HepG2 (cell line): ENCODE data around the gene ZKSCAN1. TPM values are rescaled to one million over a fixed set of nuclear protein-coding genes. Genes with fewer than 3 reads are reported as not detected.
A peak's percentile ranks its signal among the peaks of the same experiment; 100 is the strongest.

ENCODE experiments used
- ATAC-seq: fragments of 200-7000 bp; cut with Tn5 transposase; 3 replicates; pipeline ENCODE4 v1.9.1; 2020; ENCODE audit warnings: mild to moderate bottlenecking, moderate library complexity
- BruUV-seq: library from RNA; stranded (reverse); fragments of 400-500 nt; replicated peaks from 2 replicates; lab custom pipeline; 2021; lab: Mats Ljungman, UMichigan
- CTCF ChIA-PET: fragments of 300-600 bp; formaldehyde crosslinking; extraction: SDS; loops from one replicate; lab custom pipeline; 2021; ENCODE audit warnings: low total read pairs, inconsistent platforms, low intra/inter-chr PET ratio; lab: Yijun Ruan, JAX
- POLR2A ChIA-PET: fragments of 350-600 bp; sonication (Branson Sonifier 250); formaldehyde crosslinking; loops from one replicate; lab custom pipeline; 2020; ENCODE audit warnings: antibody characterized with exemption, inconsistent platforms; lab: Yijun Ruan, JAX
- DNase-seq: peaks from one replicate; pipeline ENCODE4 v3.0.0-alpha.2; 2015; ENCODE audit warnings: low spot score
- FAIRE-seq: peaks from 3 replicates; lab custom pipeline; 2011; peaks lifted over from hg19 to GRCh38; lab: Jason Lieb, UNC
- H2AFZ ChIP-seq: one replicate; pipeline ENCODE4 v1.6.1; 2011; ENCODE audit warnings: low read length, inconsistent platforms
- H3K27ac ChIP-seq: fragments of 300-600 bp; 3 replicates; pipeline ENCODE4 v1.8.0; 2011; ENCODE audit warnings: mixed run types, mild to moderate bottlenecking, mixed read lengths, low read length, inconsistent platforms; ENCODE audit not compliant: insufficient read depth; ENCODE audit errors: extremely low read length
- H3K27me3 ChIP-seq, 2 experiments: fragments of 200-600 bp in 1 of 2; 2 replicates in 1 of 2; 3 replicates in 1 of 2; pipeline versions ENCODE4 v1.6.0 to v1.8.0; 2011; ENCODE audit warnings: low read length in 2 of 2, mild to moderate bottlenecking in 2 of 2, moderate library complexity in 2 of 2, inconsistent platforms in 1 of 2; ENCODE audit not compliant: insufficient read depth in 2 of 2, control insufficient read depth in 1 of 2
- H3K36me3 ChIP-seq, 2 experiments: fragments of 200-600 bp in 1 of 2; replicated peaks in 1 of 2; 2 replicates in 1 of 2; 3 replicates in 1 of 2; pipeline versions ENCODE4 v1.5.1 to v1.8.0; 2011; ENCODE audit warnings: low read length in 2 of 2, inconsistent platforms in 1 of 2; ENCODE audit not compliant: insufficient read depth in 2 of 2, control insufficient read depth in 1 of 2
- H3K4me1 ChIP-seq: 2 replicates; pipeline ENCODE4 v1.5.1; 2012; ENCODE audit warnings: low read length, inconsistent platforms; ENCODE audit not compliant: insufficient read depth
- H3K4me2 ChIP-seq: 2 replicates; pipeline ENCODE4 v1.6.0; 2011; ENCODE audit warnings: low read depth, low read length, inconsistent platforms
- H3K4me3 ChIP-seq, 3 experiments: fragments of 200-600 bp in 1 of 3; sonication (generic), shearing (Covaris generic) in 1 of 3; replicated peaks in 1 of 3; 2 replicates each; pipeline ENCODE4 v1.5.1; 2011 to 2016; ENCODE audit warnings: low read length in 3 of 3, inconsistent platforms in 2 of 3, low read depth in 2 of 3, mild to moderate bottlenecking in 2 of 3, control low read depth in 1 of 3, mixed read lengths in 1 of 3; ENCODE audit not compliant: insufficient read depth in 1 of 3
- H3K79me2 ChIP-seq: one replicate; pipeline ENCODE4 v1.6.1; 2011; ENCODE audit warnings: low read length, inconsistent platforms; ENCODE audit not compliant: insufficient read depth
- H3K9ac ChIP-seq: 2 replicates; pipeline ENCODE4 v1.6.0; 2011; ENCODE audit warnings: mild to moderate bottlenecking, low read depth, low read length, inconsistent platforms; ENCODE audit not compliant: insufficient read depth
- H3K9me3 ChIP-seq: 2 replicates; pipeline ENCODE4 v1.5.1; 2012; ENCODE audit warnings: mild to moderate bottlenecking, low read length
- H4K20me1 ChIP-seq: 2 replicates; pipeline ENCODE4 v1.6.0; 2011; ENCODE audit warnings: inconsistent platforms, mild to moderate bottlenecking, low read length, moderate library complexity; ENCODE audit not compliant: insufficient read depth
- HMG20A ChIP-seq: IDR thresholded peaks from 2 replicates; pipeline ENCODE4 v1.6.1; 2016; ENCODE audit warnings: borderline replicate concordance
- PAF1 ChIP-seq: IDR thresholded peaks from 2 replicates; pipeline ENCODE4 v1.6.1; 2016; ENCODE audit warnings: missing genetic modification reagents, missing compliant biosample characterization
- RAD51 ChIP-seq: fragments of 450-650 bp; IDR thresholded peaks from 2 replicates; pipeline ENCODE4 v1.6.1; 2016; ENCODE audit warnings: borderline replicate concordance
- REST ChIP-seq, 2 experiments: IDR thresholded peaks; 2 replicates each; pipeline ENCODE4 v1.6.1; 2011 to 2012; ENCODE audit warnings: low read length in 2 of 2, borderline replicate concordance in 1 of 2, low read depth in 1 of 2, mild to moderate bottlenecking in 1 of 2, moderate library complexity in 1 of 2
- ZBTB38 ChIP-seq: sonication (generic); formaldehyde crosslinking; IDR thresholded peaks from 2 replicates; pipeline ENCODE4 v1.5.1; 2020; ENCODE audit warnings: mild to moderate bottlenecking, missing genetic modification reagents
- ZNF274 ChIP-seq: sonication (generic); formaldehyde crosslinking; IDR thresholded peaks from 2 replicates; pipeline ENCODE4 v1.5.1; 2020; ENCODE audit warnings: mild to moderate bottlenecking, missing genetic modification reagents
- WGBS: methylation state at CpG from one replicate; pipeline ENCODE4 v1.1.6; 2017; ENCODE audit warnings: low lambda C conversion rate; 5-methylcytosine and 5-hydroxymethylcytosine counted together
- in situ Hi-C: cut with HindIII; loops from 2 replicates; pipeline ENCODE4 v1.10.0; 2017; ENCODE audit warnings: low pct_unique_long_range_greater_than_20kb; ENCODE audit not compliant: extremely low pct_ligation_motif_present
- intact Hi-C: fragments of 100-400 bp; cut with micrococcal nuclease; formaldehyde crosslinking; loops from one replicate; pipeline ENCODE4 v1.10.0; 2022; ENCODE audit not compliant: unreplicated experiment
- polyA plus RNA-seq, 8 experiments: library from polyadenylated mRNA; depleted of rRNA in 3 of 8; stranded (reverse) in 7 of 8; unstranded in 1 of 8; fragments of >200 nt; fragmentation: Illumina TruSeq in 4 of 8; extraction: Trizol in 4 of 8; gene quantifications; 2 replicates each; pipeline versions ENCODE4 v1.2.1 to v1.2.3, GENCODE V29; 2011 to 2016; ENCODE audit warnings: low read depth in 4 of 8, missing spikeins in 1 of 8, mixed read lengths in 1 of 8; ENCODE audit not compliant: insufficient read depth in 1 of 8
- total RNA-seq, 5 experiments: library from RNA; depleted of rRNA; stranded (reverse); fragments of >200 nt; fragmentation: Illumina TruSeq; extraction: Trizol; gene quantifications; 2 replicates each; pipeline ENCODE4 v1.2.3, GENCODE V29; 2016; ENCODE audit warnings: low read depth in 1 of 5

Gene ZKSCAN1
- total and polyA plus RNA-seq, 2 of the 13 experiments (the other 11 are each of a cell fraction or from before 2014, with no cell fraction given), result 46.4 to 60.6 TPM

DNA sequence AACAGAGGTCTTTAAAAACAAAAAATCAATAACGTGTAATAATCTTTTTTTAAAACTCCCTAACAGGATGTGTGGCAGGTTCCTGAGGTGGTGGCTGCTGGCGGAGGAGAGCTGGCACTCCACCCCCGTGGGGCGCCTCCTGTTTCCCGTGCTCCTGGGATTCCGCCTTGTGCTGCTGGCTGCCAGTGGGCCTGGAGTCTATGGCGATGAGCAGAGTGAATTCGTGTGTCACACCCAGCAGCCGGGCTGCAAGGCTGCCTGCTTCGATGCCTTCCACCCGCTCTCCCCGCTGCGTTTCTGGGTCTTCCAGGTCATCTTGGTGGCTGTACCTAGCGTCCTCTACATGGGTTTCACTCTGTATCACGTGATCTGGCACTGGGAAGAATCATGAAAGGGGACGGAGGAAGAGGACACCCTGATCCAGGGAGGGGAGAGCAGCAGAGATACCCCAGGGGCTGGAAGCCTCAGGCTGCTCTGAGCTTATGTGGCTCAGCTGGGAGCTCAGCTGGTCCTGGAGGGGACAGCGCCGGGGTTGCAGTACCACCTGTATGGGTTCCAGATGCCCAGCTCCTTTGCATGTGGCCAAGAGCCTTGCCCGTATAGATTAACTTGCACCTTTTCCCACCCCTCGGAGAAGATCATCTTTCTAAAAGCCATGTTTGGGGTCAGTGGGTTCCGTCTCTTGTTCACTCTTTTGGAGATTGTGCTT is 22.9 kb upstream of the ZKSCAN1 start (continued):
- TF ChIP-seq REST (IDR thresholded peaks at IDR 0.05; ENCODE audit: borderline replicate concordance in 1 of 2, low read depth in 1 of 2, low read length in 2 of 2) (0 out of 4 replicates have a peak, but pooled peaks of 1 of the 2 experiments have one; percentile 33), RAD51 (peak; percentile 48; the same call in 1 of the 2 replicates), ZBTB38 (CRISPR knock-in tag) (0 out of 2 replicates have a peak, but pooled peaks have one; percentile 44)

DNA sequence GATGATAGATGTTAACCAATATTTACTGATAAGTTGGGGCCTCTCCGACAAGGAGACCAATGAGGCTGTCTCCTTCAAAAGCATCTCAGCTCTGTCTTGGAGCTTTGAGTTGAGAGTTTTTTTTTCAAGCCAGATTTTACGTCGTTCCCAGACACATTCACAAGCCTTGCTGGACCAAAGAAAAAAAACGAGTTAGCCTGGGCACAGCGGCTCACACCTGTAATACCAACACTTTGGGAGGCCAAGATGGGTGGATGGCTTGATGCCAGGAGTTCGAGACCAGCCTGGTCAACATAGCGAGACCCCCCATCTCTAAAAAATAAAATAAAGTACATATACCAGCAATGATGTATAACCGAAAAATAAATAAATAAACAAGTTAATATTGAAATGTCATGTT is 20.6 kb upstream of the ZKSCAN1 start:
- H3K27ac ChIP-seq, result peak overlapping the region; percentile 15
- no TSS peak for BruUV-seq
- H3K4me2 ChIP-seq, result no peak overlapping the region

More for the DNA sequence above, 20.6 kb upstream of the ZKSCAN1 start:
- 88% methylated on average over 8 of the region's 8 CpGs for WGBS
- no peaks in the 10 kb centered on the region for H3K27me3 ChIP-seq
- DNase-seq, result no peak
- H3K36me3 ChIP-seq, result no peaks in the 10 kb centered on the region
- H3K4me1 ChIP-seq, result peaks cover 89% of the 10 kb centered on the region
- no peak overlapping the region for H2AFZ ChIP-seq
- ChIA-PET CTCF (interaction anchor here (1.1 to 2.2 kb wide), 5 partner anchors 21 to 82 kb away, joined by 3 to 33 read pairs (median 6); partner anchors contain the start of gene ZSCAN21), POLR2A (interaction anchor here (0.9 to 2.3 kb wide), 7 partner anchors 9 to 88 kb away, joined by 3 to 13 read pairs (median 7); partner anchors contain the start of genes AZGP1 and ZSCAN21)
- no peaks in the 10 kb centered on the region for H4K20me1 ChIP-seq
- H3K79me2 ChIP-seq, result no peaks in the 10 kb centered on the region
- no peak for FAIRE-seq
- no peak for ATAC-seq
- H3K9ac ChIP-seq, result no peak overlapping the region
- no peak overlapping the region for H3K4me3 ChIP-seq
- intact Hi-C loops (loop anchor here (1.0 kb wide), 1 partner anchor 58 kb away; no protein-coding TSS in a partner anchor), in situ Hi-C loops (loop anchor here (5.0 kb wide), 2 partner anchors 57 to 83 kb away; no protein-coding TSS in a partner anchor)
- H3K9me3 ChIP-seq, result no peaks in the 10 kb centered on the region
- TF ChIP-seq HMG20A (CRISPR knock-in tag) (no peak), ZNF274 (no peak), PAF1 (CRISPR knock-in tag) (no peak)
